HG02943 (cell line): ENCODE data around the gene UNC5A.

Experiments used
- ATAC-seq: cut with Tn5 transposase; IDR thresholded peaks from one replicate; pipeline ENCODE4 v1.9.1; 2021; ENCODE audit warnings: mild to moderate bottlenecking, low read depth, moderate library complexity; ENCODE audit not compliant: unreplicated experiment

Gene UNC5A

DNA sequence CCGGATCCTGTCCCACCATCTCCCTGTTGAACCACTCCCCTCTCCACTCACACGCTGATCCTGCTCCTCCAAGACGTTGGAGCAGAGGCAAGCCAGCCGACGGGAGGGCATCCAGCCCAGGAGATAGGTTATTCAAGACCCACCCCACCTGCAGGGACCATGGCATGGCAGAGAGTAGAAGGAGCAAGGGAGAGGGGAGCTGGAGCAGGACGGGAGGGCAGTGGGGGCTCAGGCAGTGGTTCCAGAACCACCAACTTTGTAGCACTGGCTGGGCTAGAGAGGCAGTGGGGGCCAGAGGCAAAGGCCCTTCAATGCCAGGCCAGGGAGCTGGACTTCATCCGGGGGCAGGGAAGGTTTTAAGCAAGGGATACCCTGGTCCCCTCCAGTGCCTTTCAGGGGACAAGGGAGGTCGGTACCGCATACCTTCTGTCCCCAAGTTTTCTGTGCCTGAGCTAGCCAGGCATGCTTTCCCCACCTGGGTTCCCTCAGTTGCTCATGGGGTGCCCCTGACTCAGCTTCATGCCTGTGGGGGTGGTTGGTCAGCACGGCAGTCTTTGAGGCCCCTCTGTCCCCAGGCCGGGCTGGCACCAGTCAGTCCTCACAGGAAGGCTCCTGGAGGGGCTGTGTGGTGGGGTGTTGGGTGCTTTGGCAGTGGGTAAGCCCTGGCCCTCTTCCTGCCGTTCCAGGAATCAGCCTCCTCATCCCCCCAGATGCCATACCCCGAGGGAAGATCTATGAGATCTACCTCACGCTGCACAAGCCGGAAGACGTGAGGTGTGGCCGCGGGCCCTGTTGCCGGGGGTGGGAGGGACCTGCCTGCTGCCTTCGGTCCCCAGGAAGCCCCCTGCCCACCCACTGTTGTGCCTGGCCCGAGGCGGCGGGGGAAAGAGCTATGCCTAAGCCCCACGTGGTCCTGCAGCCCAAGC is 66.4 kb downstream of the UNC5A start:
- ATAC-seq: no peak

DNA sequence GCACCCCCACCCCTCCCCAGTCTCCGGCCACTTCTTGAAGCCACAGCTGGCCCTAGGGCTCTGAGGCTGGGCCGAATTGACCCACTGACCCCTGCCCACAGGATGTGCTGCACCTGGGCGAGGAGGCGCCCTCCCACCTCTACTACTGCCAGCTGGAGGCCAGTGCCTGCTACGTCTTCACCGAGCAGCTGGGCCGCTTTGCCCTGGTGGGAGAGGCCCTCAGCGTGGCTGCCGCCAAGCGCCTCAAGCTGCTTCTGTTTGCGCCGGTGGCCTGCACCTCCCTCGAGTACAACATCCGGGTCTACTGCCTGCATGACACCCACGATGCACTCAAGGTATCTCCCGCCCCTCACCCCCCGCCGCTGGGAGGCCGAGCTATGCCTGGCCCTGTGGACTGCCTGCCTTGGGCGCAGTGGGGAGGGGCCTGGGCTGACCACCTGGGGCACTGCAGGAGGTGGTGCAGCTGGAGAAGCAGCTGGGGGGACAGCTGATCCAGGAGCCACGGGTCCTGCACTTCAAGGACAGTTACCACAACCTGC is 67.5 kb downstream of the UNC5A start:
- no peak for ATAC-seq

GRCh38 chr5:176878463-176878862 is 68.1 kb downstream of the UNC5A start:
- ATAC-seq: no peak

DNA sequence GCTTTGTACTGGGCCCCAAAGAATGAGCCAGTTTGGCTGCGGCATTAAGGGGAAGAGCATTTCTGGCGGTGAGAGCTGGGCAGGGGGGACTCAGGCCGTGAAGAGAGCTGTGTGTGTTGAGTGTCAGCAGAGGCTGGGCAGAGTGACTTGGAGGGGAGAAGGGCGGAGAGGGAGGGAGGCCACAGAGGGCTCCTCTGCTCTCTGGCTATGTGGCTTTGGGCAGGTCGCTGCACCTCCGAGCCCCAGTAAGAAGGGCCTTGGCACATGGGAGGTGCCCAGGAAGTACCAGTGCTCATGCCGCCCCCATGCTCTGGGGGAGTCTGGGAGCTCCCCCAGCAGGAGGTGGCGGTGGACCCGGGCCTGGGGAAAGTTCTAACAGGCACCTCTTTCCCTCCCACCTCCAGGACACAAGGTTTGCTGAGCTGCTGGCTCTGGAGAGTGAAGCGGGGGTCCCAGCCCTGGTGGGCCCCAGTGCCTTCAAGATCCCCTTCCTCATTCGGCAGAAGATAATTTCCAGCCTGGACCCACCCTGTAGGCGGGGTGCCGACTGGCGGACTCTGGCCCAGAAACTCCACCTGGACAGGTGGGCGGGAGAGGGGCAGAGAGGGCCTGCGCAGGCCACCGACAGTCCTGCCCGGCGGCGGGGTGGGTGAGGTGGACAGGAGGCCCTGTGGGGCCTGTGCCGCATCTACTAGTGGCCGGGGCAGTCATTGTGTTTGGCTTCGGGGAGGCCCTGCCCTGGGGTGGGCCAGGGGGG is 68.7 kb downstream of the UNC5A start:
- ATAC-seq: no peak

- ATAC-seq: no peak
Observed at GRCh38 chr5:176879663-176880361, 69.5 kb downstream of the UNC5A start.

- no peak for ATAC-seq
Observed at GRCh38 chr5:176880366-176881020, 70.1 kb downstream of the UNC5A start.

DNA sequence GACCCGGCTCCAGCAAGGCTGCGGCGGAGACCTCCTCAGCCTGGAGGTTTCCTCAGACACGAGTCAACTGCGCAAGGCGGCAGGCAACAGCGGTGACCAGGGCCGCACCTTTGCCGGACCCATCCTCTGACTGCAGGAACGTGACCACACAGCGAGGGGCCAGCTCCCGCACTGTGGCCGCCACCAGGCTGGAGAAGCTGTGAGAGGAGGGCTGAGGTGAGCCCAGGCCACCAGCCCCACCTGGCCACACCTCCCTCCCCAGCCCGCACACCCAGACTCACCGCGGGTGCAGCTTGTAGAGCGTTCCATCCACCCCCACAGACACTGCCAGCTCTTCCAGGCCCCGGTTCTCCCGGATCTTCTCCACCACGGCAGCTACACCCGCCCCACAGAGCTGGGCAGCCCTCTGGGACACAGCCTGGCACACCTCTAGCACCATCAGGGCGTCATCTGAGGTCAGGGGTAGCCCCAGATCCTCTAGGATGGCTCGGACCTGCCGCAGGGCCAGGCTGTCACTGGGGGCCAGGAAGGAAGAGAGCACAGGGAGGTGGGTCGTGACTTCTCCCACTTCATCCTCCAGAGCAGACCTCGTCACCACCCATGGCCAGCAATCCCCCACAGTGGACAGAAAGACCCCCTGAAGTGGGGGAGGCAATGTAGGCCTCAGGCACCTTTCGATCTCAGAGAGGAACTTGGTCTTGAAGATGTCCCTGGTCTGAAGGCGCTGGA is 70.8 kb downstream of the UNC5A start:
- no peak for ATAC-seq

- no peak for ATAC-seq
Observed at GRCh38 chr5:176881816-176882566, 71.6 kb downstream of the UNC5A start.

DNA sequence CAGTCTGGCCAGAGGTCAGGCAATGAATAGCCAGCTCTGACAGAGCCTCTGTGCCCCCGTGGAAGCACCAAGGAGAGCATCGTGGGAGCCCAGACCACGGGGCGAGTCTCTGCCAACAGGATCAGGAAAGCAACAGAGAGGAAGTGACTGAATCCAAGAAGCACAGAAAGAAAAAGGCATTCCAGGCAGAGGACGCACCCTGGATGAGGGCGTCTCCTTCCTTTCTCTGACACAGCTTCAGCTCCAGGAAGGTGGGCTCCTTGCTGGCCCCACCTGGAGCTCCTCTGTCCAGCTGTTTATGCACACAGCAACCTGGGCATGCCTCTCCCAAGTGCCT is 72.2 kb downstream of the UNC5A start:
- no peak for ATAC-seq

DNA sequence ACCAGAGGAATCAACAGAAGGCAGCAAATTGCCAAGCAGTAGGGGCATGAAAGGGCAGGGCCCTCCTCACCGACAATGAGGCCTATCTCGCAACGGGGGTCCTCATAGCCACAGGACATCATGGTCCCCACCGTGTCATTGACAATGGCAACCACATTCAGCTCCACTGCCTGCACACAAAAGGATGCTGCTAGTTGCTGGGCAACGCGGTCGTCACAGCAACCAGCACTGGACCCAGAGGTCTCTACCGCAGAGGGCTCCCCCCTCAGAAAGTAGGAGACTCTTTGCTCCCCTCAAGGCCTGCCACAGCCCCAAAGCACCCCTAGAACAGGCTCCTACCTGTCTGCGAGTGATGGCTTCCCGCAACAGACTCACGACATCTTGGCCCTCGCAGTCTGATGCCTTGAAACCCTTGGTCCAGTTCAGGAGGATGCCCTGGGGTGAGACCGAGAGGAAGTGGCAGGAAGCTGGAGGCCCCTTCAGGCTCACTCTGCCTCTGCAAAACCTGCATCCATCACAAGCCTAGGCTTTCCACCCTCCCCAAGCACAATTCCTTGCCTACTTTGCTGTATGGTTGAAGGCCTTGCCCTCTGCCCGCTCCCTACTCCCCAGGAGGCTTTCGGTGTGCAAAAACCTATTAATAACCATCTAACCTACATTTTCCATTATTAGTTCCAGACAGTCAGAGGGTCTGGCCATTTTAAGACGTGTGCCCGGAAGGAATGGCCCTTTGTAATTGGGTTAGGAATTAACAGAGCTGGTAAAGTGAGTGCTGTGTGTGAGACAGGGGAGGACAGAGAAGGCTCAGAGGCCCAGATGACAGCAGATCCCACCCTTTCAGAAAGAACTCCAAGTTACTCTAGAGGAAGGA is 73.6 kb downstream of the UNC5A start:
- no peak for ATAC-seq

GRCh38 chr5:176884571-176884890 is 74.2 kb downstream of the UNC5A start:
- ATAC-seq: no peak

- ATAC-seq: no peak
Observed at GRCh38 chr5:176886336-176887251, 76.2 kb downstream of the UNC5A start.

GRCh38 chr5:176887252-176887849 is 77.0 kb downstream of the UNC5A start:
- no peak for ATAC-seq

GRCh38 chr5:176888016-176888864 is 77.9 kb downstream of the UNC5A start:
- no peak for ATAC-seq

GRCh38 chr5:176888865-176889165 is 78.5 kb downstream of the UNC5A start:
- ATAC-seq: no peak
